Hematopoietic multipotent progenitor cell (in vitro differentiated cells): ENCODE measurements around the gene HEATR1. TPM values are rescaled to one million over a fixed set of nuclear protein-coding genes. Genes with fewer than 3 reads are reported as not detected.

Experiments
- DNase-seq, 3 donors: peaks; one replicate each; pipeline ENCODE4 v3.0.0-alpha.2; 2011 to 2015; ENCODE audit warnings: low read depth in 2 of 3, low spot score in 2 of 3
- total RNA-seq: library from RNA; depleted of rRNA; stranded (reverse); fragments of >200 nt; gene quantifications from one replicate; pipeline ENCODE4 v1.2.3, GENCODE V29; 2012

The HEATR1 gene
- total RNA-seq, 1 donor: 18.0 TPM

- no peak for DNase-seq
Measured at GRCh38 chr1:236543065-236543669, 61.1 kb downstream of the HEATR1 start.

GRCh38 chr1:236541710-236542109 is 62.6 kb downstream of the HEATR1 start:
- DNase-seq: no peak

- DNase-seq: no peak
Measured at GRCh38 chr1:236540813-236541465, 63.4 kb downstream of the HEATR1 start.

GRCh38 chr1:236536540-236536939 is 67.8 kb downstream of the HEATR1 start:
- no peak for DNase-seq

GRCh38 chr1:236535662-236536161 is 68.6 kb downstream of the HEATR1 start:
- no peak for DNase-seq

GRCh38 chr1:236535190-236535589 is 69.1 kb downstream of the HEATR1 start:
- DNase-seq: no peak

GRCh38 chr1:236534151-236534651 is 70.1 kb downstream of the HEATR1 start:
- no peak for DNase-seq

GRCh38 chr1:236532850-236533249 is 71.5 kb downstream of the HEATR1 start:
- DNase-seq: no peak

- DNase-seq: peak in 1 of 3 donors; percentile 26
Measured at GRCh38 chr1:236530959-236531358, 73.4 kb downstream of the HEATR1 start.

- DNase-seq: no peak
Measured at GRCh38 chr1:236530286-236530685, 74.0 kb downstream of the HEATR1 start.

GRCh38 chr1:236526079-236526478 is 78.2 kb downstream of the HEATR1 start:
- no peak for DNase-seq

- no peak for DNase-seq
Measured at GRCh38 chr1:236524895-236525184, 79.5 kb downstream of the HEATR1 start.

GRCh38 chr1:236524142-236524894 is 80.0 kb downstream of the HEATR1 start:
- peak; percentile 46 to 77 (median 71) for DNase-seq

- peak; percentile 69 to 90 (median 89) for DNase-seq
Measured at GRCh38 chr1:236523704-236524141, 80.6 kb downstream of the HEATR1 start, which contains the start of gene LGALS8. LGALS8 (plus strand) TSS chr1:236523982; CDS start chr1:236526071, 2,089 bp downstream.

GRCh38 chr1:236522937-236523703 is 81.2 kb downstream of the HEATR1 start:
- no peak for DNase-seq

- DNase-seq: no peak
Measured at GRCh38 chr1:236520445-236521005, 83.8 kb downstream of the HEATR1 start.

GRCh38 chr1:236518322-236518721 is 86.0 kb downstream of the HEATR1 start:
- peak in 2 of 3 donors; percentile 17 to 53 for DNase-seq

GRCh38 chr1:236516929-236517704 is 87.2 kb downstream of the HEATR1 start:
- no peak for DNase-seq

- no peak for DNase-seq
Measured at GRCh38 chr1:236515443-236515958, 88.8 kb downstream of the HEATR1 start.
